ENCODE measurements around the gene CR1.
"Not testable (repeated sequence)": the region's sequence is repeated elsewhere in the genome, so short reads cannot be mapped to it uniquely, and the experiment has no call there.

CR1 gene

DNA sequence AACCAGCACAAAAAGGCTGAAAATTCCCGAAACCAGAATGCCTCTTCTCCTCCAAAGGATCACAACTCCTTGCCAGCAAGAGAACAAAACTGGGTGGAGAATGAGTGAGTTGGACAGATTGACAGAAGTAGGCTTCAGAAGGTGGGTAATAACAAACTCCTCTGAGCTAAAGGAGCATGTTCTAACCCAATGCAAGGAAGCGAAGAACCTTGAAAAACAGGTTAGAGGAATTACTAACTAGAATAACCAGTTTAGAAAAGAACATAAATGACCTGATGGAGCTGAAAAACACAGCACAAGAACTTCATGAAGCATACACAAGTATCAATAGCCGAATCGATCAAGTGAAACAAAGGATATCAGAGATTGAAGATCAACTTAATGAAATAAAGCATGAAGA is 93.5 kb downstream of the CR1 start:
- DNase-seq (ENCODE audit: low read depth in 2 of 2) = not testable (repeated sequence)

DNA sequence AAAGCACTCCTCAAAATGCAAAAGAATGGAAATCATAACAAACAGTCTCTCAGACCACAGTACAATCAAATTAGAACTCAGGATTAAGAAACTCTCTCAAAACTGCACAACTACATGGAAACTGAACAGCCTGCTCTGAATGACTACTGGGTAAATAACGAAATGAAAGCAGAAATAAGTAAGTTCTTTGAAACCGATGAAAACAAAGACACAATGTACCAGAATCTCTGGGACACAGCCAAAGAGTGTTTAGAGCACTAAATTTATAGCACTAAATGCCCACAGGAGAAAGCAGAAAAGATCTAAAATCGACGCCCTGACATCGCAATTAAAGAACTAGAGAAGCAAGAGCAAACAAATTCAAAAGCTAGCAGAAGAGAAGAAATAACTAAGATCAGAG is 95.2 kb downstream of the CR1 start:
- not testable (repeated sequence) for DNase-seq (ENCODE audit: low read depth in 2 of 2)

DNA sequence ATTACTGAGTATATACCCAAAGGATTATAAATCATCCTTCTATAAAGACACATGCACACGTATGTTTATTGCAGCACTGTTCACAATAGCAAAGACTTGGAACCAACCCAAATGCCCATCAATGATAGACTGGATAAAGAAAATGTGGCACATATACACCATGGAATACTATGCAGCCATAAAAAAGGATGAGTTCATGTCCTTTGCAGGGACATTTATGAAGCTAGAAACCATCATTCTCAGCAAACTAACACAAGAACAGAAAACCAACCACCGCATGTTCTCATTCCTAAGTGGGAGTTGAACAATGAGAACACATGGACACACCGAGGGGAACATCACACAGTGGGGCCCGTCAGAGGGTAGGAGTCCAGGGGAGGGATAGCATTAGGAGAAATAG is 98.1 kb downstream of the CR1 start:
- not testable (repeated sequence) for DNase-seq (ENCODE audit: low read depth in 2 of 2)

DNA sequence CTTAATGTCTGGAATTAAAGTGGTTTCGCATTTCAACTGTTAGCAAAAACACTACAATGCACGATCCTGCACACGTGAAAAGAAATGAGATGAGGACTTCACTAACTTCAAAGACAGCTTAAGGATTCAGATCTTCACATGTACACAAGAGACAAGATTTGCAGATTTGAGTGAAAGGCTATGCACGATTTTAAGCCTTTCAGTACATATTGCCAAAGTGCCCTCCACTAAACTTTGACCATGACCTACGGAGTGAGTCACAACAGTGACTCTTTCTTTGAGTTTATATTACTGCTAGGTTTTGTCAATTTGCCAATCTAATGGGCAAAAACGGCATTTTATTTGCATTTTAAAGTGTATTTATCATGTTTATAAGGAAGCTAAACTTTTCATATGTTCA is 107.8 kb downstream of the CR1 start:
- no peak for DNase-seq (ENCODE audit: low read depth in 2 of 2)

DNA sequence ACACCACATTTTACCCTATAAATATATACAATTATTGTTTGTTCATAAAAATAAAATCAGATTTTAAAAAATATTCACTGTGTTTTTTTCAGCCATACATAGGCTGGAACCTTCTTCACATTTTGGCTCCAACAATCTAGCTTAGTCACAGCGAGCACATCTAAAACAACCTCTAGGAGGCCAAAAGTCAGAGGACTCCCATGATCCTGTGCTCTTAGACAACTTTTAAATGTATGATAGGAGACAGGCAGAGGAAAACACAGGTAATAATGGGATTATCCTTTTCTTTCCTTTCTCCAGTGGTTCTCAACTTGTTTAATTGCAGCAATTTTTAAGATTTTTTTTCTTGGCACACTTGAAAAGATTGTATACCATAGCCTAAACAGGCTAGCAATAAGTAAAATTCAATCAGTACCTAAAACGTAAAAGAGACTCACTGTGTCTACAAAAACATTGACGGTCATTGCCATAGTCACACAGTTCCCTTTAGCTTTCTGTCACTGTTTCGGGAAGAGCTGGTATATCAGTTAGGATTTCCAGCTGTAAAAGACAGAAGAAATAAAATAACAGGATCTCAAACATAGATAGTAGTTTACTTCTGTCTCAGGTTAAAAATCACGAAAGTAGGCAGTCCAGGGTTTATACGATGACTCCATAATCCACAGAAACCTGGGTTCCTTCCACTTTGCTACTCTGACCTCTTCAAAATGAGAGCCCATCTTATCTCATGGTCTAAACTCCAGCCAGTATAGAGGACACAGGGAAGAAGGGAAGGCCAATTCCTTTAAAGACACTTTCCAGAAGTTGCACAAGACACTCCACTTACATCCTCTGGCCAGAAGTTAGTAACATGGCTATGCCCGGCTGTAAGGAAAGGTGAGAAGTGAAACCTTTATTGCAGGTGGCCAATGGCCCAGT is 109.7 kb downstream of the CR1 start:
- DNase-seq (ENCODE audit: low read depth in 2 of 2) = no peak

DNA sequence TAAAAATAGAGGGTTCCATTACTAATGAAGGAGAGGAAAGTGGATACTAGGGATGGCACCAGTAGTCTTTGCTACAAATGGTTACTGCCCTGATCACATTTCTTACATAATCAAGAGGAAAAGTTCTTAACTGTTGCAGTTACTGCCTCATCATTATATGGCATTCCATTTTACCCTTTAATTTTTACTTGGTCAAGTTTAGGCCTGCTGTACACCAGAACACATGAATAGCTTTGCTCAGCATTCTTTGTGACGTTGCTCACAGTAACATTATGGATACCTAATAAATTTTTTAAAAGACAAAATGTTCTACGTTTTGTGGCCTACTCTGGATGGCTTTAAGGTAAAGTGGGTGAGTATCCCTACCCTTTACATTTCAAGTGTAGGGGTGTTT is 110.4 kb downstream of the CR1 start:
- no peak for DNase-seq (ENCODE audit: low read depth in 2 of 2)

DNA sequence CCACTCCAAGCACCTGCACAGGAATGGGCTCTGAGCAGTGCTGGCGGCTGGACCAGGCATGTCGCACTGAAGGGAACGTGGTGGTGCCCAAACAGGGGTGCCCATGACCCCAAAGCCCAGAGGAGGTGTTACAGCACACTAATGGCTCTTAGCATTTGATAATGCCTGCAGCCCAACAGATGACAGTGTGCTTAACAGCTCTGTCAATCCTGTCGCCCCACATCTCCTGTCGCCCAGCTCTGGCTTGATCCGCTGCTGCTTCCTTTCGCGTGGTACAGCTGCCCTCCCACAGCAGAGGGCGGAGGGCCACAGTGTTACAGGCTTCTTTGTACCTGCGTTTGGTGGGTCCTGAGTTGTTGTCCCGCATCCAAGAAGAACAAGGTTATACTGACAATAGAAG is 116.8 kb downstream of the CR1 start:
- DNase-seq (ENCODE audit: low read depth in 2 of 2) = no peak

DNA sequence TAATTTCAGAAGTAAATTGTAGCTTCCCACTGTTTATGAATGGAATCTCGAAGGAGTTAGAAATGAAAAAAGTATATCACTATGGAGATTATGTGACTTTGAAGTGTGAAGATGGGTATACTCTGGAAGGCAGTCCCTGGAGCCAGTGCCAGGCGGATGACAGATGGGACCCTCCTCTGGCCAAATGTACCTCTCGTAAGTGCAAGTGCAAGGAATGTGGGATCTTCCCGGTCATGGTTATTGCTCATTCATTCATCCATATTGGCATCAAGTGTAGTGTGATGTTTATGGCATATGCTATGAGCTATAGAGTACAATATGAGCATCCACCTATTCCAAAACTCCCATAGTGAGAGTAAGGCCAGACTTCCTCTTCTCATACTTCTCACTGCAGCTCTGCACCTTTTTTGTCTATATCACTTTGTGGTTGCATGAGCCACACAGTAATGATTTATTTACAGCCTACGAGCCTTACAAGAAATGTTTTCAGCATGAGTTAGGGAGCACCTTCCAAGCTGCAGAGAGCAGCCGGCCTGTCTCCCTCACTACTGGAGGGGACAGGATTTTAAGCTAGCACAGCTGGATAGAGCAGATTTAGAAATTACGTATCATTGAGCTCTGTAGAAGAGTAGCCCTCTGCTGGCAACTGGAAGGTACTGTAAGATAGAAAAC is 124.0 kb downstream of the CR1 start:
- no peak for DNase-seq (ENCODE audit: low read depth in 2 of 2)

DNA sequence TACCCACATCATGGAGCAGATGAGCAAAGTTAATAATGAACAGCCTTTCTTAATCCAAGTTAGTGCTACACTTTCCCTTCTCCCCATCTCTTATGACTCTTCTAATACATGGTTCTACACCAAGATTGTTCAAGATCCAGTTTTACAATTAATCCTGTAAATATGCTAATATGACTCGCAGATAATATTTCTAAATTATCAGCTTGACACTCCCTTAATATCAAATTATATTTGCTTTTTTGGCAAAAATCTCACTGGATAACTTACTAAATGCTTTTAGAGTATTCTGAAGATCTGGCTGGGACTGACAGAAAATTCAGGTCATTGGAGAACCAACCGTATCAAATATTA is 124.6 kb downstream of the CR1 start:
- no peak for DNase-seq (ENCODE audit: low read depth in 2 of 2)

DNA sequence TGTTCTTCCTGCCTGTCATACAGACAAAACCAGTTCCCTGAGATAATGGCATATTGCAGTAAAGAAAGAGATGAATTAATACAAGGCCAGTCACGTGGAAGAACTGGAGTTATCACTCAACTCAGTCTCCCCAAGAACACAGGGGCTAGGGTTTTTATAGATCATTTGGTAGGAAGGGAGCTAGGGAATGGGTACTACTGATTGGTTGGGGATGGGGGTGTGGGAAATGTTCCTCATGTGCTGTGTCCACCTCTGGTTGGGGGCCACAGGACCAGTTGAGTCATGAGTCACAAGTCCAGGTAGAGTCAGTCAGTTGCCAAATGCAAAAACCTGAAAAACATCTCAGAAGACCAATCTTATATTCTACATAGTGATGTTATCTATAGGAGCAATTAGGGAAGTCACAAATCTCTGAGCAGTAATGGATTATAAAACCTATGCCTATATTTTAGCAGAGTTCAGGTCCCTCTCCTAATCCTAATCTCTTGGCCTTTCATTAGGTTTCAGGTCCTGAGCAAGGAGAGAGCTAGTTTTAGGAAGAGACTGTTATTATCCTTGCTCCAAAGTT is 129.6 kb downstream of the CR1 start:
- DNase-seq (ENCODE audit: low read depth in 2 of 2) = not testable (repeated sequence)

DNA sequence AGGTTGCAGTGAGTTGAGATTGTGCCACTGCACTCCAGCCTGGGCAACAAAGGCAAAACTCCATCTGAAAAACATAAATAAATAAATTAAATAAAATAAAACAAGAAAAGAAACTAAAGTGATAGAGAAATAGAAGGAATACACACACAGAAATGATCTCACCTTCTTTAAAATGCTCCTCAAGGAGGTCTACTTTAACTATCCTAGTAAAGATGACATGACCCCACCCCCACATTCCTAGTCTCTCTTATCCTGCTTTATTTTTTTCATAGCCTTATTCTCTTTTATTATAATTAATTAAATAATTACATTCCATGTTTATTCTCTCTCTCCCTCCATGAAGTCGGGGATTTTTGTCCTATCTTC is 131.0 kb downstream of the CR1 start:
- no peak for DNase-seq (ENCODE audit: low read depth in 2 of 2)

DNA sequence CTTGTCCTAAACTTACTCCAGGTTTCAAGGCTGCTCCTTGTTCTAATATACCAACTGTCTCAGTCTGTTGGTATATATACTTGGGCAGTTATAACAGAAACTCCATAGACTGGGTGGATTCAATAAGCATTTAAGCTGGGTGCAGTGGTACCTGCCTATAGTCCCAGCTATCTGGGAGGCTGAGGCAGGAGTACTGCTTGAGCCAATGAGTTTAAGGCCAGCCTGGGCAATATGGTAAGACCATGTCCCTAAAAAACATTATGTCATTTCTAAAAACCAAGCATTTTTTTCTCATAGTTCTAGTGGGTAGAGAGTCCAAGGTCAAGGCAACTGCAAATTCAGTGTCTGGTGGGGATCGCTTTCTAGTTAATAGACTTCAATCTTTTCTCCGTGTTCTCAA is 131.5 kb downstream of the CR1 start:
- DNase-seq (ENCODE audit: low read depth in 2 of 2) = no peak

DNA sequence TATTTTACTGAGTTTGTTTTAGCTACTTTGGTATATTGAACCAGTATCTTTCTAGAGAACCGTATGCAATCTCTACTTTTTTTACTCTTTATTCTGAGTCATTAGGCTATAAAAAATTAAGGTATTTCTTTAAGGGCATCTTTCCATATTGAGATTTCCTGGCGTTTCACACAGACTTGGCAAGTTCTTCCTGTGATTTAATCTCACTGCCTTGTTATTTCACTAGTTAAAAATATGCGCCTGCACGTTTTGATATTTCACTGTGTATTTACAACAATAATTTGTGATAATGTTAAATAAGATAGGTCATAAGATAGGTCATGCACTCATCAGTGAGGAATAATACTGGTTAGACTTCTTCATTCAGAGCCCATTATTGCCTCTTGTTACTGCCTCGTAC is 132.8 kb downstream of the CR1 start:
- no peak for DNase-seq (ENCODE audit: low read depth in 2 of 2)

DNA sequence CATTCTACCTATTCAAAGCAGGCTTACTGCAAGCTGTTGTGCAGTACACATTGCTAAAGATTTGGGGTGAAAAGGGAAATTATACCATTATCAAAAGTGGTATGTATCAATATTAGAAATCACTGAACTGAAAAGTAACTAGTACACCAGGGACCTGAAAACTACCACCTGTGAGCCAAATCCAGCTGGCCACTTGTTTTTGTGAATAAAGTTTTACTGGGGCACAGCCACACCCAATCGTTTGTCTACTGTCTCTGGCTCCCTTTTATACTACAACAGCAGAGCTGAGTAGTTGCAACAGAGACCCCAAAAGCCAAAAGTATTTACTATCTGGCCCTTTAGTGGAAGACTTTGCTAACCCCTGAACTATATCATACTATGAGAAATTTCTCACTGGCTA is 135.2 kb downstream of the CR1 start:
- no peak for DNase-seq (ENCODE audit: low read depth in 2 of 2)

DNA sequence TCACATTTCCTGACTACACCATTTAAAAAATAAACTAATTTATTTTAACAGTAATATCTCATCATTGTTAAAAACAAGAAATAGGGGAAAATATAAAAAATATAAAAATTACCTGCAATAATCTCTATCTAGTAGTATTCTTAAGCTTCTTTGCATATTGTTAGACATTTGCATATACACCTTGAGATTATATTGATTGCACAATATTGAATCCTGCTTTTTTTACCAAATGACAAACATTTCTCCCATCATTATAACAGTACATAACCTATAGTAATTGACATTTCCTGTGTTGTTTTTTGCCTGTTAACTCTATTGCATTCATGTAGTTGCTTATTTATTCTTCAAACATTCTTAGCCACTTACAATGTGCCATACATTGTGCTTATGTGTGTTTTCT is 137.3 kb downstream of the CR1 start:
- no peak for DNase-seq (ENCODE audit: low read depth in 2 of 2)

DNA sequence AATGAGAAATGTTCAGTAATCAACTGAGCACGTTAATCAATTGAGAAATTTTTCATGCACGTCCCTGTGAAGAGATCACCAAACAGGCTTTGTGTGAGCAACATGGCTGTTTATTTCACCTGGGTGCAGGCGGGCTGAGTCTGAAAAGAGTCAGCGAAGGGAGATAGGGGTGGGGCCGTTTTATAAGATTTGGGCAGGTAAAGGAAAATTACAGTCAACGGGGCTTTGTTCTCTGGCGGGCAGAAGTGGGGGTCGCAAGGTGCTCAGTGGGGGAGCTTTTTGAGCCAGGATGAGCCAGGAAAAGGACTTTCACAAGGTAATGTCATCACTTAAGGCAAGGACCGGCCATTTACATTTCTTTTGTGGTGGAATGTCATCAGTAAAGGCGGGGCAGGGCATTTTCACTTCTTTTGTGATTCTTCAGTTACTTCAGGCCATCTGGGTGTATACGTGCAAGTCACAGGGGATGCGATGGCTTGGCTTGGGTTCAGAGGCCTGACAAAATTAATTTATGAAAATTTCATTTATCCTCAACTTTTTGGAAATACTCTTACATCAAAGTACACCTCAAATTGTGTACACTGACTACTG is 137.8 kb downstream of the CR1 start:
- not testable (repeated sequence) for DNase-seq (ENCODE audit: low read depth in 2 of 2)

DNA sequence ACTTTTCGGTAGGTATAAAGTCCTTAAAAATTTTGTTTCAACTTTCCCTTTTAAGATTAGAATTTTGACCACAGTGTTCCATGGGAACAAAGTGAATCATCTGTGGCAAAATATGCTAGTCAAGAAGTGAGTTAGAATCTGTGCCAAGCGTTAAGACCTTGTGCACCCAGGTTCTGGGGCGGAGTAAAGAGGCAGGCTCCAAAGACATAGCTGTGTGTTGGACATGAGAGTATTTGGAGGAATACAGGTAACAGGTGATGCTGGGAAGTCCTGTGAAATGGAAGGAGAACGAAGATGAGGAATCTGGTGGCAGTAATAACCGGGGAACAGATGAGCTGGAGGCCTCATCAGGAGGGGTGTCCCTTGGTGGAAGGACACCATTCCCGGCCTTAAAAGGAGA is 138.3 kb downstream of the CR1 start:
- DNase-seq (ENCODE audit: low read depth in 2 of 2) = not testable (repeated sequence)

DNA sequence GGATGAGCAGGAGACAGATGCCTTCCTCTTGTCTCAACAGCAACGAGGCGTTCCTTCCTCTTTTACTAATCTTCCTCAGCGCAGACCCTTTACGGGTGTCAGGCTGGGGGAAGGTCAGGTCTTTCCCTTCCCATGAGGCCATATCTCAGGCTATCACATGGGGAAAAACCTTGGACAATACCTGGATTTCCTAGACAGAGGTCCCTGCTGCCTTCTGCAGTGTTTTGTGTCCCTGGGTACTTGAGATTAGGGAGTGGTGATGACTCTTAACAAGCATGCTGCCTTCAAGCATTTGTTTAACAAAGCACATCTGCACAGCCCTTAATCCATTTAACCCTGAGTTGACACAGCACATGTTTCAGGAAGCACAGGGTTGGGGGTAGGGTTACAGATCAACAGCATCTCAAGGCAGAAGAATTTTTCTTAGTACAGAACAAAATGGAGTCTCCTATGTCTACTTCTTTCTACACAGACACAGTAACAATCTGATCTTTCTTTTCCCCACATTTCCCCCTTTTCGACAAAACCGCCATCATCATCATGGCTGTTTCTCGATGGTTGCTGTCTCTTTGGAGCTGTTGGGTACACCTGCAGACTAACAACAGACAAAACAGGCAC is 139.7 kb downstream of the CR1 start:
- DNase-seq (ENCODE audit: low read depth in 2 of 2) = not testable (repeated sequence)

DNA sequence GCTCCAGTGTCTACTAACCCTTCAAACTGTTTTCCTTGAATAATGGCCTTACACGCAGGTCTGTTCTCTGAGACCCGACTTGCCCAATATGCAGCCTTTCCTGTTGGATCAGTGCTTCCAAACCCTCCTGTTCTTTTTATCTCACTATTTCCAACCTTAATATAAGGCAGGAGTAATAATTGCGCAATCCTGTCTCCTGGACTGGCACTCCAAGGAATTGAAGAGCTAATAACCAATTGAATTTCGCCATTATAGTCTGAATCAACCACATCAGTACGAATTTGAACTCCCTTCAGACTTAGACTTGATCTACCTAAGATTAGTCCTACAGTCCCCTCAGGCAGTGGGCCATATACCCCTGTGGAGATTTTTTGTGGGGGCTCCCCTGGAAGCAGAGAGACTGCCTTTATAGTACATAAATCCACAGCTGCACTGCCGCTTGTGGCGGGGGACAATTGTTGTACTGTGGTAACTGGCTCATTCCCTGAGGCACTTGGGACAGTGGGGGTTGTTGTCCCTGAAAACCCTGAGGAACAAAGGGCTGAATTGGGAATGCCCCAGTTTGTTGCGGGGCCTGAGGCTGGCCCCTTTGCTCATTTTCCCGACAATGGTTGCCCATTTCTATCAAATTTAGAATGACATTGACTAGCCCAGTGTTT is 142.7 kb downstream of the CR1 start:
- DNase-seq (ENCODE audit: low read depth in 2 of 2) = not testable (repeated sequence)

DNA sequence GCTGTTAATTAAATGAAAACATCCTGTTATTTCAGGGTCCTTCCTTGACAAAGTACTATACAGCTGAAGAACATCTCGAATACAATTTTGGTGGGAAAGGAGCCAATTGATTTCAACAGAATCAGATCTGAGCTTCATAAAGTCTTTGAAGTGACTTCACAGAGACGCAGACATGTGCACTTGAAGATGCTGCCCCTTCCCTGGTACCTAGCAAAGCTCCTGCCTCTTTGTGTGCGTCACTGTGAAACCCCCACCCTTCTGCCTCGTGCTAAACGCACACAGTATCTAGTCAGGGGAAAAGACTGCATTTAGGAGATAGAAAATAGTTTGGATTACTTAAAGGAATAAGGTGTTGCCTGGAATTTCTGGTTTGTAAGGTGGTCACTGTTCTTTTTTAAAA is 143.4 kb downstream of the CR1 start:
- not testable (repeated sequence) for DNase-seq (ENCODE audit: low read depth in 2 of 2)

DNA sequence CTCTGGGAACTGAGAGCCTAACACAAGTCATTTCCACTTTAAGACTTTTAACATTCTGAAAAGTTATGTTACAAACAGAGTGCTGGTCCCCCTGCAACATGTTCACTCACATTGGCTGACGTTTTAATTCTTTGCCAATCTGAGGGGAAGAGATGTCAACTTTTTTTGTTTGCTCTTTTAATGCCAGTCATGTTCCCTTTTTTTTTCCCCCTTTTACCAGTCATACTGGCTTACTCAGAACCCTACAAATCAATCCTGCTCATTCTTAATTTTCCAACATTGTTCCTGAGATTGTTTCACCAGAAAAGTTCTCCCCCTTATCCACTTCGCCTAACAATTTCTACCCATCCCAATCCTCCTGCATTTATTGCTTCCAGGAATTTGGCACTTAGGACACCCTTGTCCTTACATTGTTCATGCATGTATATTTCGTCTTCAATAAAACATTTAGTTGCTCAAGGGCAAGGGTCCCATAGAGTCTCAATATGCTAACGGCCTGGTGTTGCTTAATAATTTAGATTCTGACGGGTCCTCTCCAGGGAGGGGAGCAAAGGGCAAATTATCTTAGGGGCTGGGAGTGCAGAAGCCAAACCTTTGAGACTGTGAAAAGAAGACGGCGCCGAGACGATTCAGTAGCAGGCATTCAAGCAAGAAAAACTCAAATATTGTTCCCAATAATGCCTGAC is 148.4 kb downstream of the CR1 start:
- DNase-seq (ENCODE audit: low read depth in 2 of 2) = no peak

All from stimulated activated CD8-positive, alpha-beta memory T cell treated with anti-CD3 and anti-CD28 coated beads, Interleukin-7, amount 100 ng/mL, for 1 hour (primary cell).